Activated CD4-positive, alpha-beta T cell treated with anti-CD3 and anti-CD28 coated beads, Interleukin-2, Interleukin-4, amounts not matched to agents 100 ng/mL and 50 ng/mL, durations not matched to agents 16 hours and 8 hours (primary cell): ENCODE data around the gene TDRKH.

Experiments
- DNase-seq: peaks from one replicate; pipeline ENCODE4 v3.0.0-alpha.2; 2020; ENCODE audit warnings: low spot score

The TDRKH gene

DNA sequence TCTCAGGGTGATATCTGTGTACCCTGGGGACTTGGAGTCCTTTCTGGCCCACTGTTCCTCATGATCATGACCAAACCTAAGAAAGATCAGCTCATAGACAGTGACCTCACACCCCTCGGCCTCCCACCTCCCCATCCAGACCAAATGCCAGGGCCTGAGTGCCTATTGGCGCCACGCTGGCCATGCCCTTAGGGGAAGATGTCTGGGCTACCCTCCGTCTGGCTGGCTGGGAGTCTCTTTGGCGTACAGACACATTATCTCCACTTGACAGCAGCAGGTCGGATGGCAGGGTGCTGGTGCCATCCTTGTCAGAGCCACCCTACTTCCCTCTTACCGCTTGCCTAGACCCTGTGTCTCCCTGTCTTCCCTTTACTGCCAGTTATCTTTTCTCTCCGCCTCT lies 32.9 kb upstream of the TDRKH start:
- DNase-seq = no peak

DNA sequence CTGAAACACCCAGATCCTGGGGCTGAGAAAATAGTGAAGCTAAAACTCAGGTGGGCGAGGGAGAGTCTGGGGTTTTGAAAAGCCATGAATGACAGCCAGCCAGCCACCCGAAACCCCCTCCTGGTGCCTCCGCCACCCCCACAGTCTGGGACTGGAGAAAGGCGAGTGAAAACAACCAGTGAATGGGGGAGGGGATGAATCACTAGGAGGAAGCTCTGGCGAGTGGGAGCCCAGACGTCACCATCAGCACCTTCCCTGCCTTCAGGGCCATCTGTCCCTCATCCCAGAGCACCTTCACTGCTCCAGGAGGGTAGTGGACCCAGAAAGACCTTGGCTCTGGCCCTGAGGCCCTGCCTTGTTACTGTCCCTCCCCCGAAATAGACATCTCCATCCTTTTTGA lies 32.1 kb upstream of the TDRKH start:
- no peak for DNase-seq

DNA sequence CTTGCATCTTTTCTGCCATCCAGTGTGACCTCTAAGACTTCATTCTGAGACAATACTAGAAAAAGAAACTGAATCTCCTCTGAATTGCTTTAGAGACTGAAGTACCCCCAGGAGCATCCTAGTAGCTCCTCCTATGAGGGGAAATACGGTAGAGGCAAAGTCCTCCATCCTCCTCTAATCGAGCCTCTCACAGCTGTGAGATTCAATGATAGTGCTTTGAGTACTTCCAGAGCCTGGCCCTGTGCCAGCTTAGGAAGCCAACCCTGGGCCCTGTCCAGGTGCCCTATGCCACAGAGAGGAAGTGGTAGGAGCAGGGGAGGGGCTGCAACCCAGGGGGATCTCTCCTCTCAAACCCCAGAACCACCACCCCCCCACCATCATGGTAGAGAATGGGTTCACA lies 30.6 kb upstream of the TDRKH start:
- no peak for DNase-seq

DNA sequence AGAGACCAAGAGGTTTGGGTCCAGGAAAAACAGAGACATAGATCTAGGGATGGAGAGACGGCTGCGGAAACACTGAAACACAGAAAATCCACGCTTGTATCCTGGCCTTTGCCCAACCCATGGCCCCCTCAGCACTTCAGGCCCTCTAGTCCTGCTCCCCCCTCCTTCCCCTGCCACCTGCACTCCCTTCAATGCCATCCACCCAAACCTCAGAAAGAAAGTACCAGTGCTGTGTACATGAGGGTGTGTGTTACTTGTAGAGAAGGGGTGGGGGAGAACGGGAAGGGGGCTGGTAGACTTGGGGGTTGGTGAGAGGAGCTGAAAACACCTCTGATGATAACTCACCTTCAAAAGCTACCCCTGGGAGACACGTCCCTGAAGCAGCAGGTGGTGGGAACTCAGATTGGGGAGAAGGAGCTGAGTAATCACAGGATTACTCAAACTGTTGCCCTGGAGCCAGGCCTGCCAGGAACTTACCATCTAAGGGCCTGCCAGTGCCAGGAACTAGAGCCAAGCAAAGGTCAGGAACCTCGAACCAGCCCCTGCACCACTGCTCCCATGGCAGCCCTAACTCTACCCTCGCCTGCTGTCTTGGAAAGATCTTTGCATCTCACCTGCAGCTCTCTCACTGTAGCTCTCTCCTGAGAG lies 29.8 kb upstream of the TDRKH start:
- DNase-seq = peak; percentile 57

DNA sequence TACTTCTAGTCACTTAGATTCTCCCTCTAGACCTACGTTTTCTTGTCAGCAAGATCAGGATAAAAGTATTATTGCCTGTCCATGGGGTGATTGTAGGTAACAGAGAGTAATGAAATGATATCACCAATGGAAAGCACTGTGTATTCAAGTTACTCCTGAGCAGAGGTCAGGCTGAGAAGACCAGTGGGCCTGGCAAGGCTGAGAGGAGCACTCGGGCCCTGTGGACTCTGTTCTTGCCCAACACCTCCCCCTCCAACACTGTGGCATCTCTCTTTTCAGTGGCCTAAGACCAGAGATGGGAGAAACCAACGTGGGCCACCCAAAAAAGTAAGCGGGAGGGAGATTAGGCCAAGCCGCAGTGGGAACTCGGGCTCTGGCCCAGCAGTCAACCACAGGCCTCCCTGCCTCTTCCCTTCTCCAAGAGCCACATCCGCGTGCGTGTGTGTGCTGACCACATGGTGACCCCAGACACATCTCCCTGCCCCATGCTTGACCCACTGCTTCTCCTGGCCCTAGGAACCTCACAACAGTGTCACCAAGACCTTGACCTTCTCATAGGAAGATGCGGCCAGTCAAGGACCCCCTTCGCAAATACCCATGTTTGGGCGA lies 29.0 kb upstream of the TDRKH start:
- no peak for DNase-seq

DNA sequence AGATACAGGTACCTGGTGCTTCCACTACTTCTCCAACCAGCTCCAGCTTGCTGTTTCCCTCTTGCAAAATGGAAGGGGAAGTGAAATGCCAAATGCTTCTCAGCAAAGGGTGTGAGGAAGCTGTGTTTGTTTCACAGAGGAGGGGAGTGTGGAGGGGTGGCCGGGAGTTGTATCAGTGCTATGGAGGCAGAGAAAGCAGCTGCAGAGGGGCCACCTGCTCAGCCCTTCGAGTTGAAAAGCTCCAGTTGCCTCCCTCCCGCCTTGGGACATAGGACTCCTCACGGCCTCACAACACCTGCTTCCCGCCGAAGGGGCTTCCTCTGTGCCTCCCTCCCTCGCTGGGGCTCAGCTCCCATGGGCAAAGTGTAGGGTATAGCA lies 27.0 kb upstream of the TDRKH start:
- no peak for DNase-seq

DNA sequence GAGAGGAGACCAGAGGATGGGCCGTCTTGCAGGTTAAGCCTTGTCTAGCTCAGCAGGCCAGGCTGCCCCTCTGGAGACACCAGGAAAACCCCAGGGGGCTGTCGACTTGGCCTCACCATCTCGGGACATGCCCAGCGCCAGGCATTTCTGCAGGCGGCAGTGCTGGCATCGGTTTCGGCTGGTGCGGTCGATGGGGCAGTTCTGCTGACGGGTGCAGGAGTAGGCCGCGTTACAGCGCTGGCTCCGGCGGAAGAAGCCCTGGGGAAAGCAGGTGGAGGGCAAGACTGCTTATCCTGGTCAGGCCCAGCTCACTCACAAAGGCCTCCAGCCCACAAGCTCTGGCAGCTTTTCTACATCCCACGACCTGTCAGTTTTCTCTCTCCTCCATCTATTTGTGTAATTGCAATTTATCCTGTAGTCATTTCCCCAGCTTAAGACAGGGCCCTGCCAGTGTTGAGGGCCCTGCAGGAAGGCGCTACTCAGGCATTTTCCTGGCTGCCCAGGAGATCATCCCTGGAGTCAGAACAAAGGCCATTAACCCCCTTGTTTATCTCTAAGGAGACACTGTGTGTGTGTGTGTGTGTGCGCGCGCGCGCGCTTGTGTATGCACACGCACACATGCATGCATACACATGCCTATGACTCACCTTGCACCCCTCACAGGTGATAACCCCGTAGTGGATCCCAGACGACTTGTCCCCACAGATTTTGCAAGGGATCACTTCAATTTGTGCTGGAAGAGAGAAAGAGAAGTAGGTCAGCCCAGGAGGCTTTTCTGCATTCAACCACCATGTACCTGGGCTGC lies 26.4 kb upstream of the TDRKH start:
- DNase-seq = no peak

DNA sequence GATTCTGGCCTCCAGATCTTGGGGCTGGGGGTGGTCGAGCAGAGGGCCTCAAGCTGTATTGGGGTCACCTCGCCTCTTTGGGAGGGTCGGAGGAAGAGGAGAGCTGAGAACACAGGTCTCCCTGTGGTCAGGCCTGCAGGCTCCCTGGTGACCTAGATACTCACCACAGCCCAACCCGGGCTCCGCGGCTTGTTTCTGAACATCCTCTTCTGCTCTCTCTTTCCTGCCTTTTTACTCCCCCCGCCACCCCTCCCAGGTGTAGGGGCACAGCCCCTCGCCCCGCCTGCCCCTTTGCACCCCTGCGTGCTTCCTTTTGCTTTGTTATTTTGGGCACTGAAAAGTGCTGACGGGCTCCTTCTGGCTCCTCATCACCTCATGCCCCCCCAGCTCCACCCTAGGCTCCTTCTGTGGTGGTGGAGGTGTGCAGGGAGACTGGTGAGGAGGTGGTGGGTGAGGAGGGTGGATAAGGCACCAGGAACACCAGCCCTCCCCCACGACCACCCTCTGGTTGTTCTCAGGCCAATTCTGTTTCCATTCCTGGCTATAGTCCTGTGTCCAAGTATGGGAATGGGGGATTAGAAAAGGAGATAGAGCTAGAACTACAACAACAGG lies 25.5 kb upstream of the TDRKH start:
- DNase-seq = no peak

DNA sequence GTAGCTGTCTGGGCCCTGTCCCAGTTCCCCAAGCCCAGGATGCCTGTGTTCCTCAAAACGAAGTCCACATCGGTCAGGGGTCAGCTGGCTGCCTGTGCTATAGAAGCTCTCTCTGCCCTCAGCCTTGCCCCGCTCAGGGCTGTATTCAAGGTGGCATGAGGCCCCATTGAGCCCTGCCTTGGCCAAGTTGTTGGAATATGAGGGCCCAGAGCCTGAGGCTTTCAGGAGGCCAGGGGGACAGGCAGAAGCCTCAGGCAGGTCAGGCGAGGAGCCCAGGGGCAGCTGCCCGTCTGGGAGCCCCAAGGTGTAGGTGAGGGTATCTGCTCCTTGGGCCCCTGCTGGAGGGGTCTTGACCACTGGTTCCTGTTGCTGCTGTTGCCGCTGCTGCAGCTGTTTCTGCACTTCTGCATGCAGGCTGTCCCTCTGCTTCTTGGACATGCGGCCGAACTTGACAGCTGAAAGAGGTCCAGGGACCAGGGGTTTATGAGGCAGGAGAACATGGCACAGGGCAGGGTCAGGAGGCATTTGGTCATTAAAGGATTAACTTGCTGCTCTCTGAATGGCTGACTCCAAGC lies 24.8 kb upstream of the TDRKH start:
- no peak for DNase-seq

DNA sequence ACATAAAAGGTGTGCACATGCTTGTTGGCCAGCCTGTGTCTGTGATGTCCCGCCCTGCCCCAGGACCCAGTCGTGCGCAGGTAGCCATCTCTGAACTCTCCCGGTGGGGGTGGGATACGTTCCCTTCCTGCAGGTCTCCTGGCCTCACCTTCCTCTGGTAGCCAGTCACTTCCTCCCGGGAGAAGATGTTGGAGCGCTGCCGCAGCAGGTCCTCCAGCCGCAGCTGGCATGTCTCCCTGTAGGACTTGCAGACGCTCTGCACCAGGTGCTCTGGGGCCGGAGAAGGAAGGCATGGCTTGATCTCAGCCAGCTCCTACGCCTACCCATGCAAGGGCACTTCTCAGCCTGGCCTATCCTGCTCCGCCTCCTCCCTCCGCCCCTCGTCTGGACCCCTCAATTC lies 24.1 kb upstream of the TDRKH start:
- DNase-seq = no peak

DNA sequence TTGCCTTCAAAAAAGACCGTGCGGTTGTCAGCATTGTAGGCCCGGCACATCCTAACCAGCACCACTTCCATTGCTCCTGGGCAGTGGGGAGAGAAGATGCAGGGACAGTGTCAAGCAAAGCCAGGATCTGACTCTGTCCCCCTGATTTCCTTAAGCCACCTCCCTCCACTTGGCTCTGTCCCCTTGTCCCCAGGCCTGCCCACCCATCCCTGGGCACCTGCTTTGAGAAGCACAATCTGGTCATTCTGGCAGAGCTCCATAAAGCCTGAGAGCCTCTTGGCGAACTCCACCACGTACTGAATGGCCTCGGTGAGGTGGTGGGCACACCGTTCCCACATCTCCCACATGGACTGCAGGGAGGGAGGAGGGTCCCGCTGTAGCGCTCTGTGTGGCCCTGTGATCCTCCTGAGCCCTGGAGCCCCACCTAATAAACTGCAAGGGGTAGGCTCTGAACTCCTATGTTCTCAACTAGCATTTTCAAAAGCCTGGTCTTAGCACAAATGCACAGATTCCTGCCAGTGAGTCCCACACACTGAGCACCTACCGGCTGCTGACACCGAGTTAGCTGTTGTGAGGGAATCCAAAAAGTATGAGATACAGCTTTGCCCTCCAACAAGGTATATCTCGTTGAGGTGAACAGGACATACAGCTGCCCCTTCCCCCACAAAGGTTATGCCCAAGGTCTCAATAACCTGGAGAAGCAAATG lies 23.1 kb upstream of the TDRKH start:
- DNase-seq = no peak

DNA sequence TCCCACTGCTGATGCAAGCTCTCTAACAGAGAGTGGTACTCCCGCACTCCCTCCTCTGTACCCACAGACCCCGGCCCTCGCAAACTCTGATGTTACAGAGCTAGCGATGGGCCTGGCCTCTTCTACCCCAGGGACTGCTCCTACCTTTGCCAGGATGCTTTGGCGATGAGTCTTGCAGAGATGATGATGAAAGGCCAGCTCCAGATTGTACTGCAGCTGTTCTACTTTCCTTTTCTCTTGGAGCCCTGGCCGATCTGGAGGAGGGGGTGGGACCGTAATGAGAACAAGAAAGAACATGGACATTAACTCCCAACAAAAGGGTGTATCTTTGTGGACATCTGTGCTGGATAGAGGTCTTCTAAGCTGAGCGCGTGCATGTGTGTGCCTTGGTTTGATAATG lies 20.9 kb upstream of the TDRKH start:
- no peak for DNase-seq

DNA sequence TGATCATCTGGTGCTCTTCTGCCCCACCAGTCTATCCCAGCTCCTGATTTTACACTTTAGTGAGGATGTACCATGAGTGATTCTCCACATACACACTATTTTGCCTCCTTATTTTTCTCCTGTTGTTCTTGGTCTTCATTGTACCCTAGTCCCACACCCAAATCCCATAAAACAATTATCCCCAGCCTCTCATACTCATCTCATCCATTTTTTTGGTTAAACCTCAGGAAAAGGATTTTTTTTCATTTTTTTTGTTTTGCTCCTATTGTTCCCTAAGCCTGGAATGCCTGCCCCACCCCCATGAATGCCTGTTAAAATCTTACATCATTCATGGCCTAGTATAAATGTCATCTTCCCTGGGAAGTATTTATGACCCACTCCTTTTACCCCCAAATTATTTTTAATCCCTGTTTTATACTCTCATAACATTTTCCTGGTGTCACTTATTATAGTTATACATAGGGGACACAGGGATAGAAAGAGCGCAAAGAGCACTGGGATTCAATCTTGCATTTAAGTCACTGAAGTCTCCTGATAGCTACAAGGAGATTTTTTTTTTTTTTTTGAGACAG lies 19.8 kb upstream of the TDRKH start:
- DNase-seq = no peak

DNA sequence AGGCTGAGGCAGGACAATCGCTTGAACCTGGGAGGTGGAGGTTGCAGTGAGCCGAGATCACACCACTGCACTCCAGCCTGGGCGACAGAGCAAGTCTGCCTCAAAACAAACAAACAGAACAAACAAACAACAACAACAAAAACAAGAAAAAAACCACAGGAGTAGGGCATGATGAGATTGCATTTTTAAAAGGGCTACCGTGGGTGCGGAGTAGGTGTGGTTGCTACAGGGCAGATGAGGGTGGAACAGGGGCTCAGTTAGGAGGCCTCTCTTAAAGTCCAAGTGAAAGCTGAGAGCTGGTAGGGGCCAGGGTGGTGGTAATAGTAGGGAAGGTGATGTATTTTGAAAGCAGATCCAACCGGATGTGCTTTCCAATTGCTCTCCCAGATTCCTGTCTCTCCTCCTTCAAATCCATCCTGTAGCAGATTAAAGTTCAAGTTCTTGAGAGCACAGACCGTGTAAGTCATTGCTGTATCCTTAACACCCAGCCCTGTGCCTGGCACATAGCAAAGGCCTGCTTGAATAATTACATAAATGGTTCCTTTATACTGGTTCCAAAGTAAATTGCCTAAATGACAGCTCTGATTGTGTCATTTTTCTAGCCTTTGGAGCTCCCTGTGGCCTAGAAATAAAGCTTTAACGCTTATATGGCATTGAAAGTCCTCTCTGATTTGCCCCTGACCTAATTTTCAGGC lies 19.1 kb upstream of the TDRKH start:
- DNase-seq = no peak

DNA sequence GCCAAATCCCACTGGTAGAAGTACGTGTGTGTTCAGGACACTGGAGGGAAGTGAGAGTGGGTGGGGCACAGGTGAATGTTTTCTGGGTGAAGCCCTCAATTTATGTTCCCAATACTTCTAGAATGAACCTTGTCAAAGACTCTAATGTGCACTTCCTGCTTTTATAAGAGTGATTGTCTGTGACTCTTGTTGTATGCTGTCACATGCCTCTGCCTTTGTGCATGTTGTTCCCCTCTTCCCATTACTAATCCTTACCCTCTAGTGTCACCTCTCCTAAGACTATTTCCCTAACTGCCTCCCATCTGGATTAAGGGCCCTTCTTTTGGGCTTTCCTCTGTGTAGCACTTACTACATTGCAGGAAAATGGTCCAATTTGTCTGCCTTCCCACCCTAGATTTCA lies 17.5 kb upstream of the TDRKH start:
- no peak for DNase-seq

DNA sequence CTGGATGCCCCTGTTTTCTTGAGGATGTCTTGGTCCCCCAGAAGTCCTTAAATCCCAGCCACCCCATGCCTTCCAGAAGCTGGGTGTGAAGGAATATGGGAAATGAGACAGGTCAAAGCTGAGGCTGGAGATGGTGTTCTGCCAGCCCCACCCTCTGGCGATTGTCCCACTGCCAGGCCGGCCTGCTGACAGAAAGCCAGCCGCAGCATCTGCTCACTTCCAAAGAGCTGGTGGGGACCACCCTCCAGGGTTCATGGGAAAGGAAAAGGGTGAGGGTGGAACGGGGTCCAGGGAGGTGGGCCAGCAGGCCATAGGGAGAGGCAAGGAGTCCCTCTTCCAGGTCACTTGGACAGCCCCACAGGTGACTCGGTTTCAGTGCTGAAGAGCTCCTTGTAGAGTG lies 16.8 kb upstream of the TDRKH start:
- DNase-seq = no peak

DNA sequence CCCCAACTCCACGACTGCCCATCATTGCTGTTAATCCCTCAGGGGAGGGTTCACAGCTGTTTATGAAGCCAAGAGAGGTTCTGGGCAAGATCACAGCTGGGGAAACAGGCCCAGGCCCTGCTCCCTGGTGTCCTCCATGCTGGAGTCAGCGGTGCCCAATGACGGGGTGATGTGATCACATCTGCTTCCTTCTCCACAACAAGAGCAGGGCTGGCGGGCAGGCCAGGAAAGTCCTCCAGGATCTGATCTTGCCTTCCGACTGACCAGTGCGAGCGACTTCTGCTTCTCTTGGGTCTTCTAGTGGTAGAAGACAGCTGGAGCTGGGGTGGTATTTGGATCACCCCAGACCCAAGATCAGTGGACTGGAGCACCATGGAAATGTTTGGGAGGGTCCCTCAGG lies 15.9 kb upstream of the TDRKH start:
- DNase-seq = no peak

DNA sequence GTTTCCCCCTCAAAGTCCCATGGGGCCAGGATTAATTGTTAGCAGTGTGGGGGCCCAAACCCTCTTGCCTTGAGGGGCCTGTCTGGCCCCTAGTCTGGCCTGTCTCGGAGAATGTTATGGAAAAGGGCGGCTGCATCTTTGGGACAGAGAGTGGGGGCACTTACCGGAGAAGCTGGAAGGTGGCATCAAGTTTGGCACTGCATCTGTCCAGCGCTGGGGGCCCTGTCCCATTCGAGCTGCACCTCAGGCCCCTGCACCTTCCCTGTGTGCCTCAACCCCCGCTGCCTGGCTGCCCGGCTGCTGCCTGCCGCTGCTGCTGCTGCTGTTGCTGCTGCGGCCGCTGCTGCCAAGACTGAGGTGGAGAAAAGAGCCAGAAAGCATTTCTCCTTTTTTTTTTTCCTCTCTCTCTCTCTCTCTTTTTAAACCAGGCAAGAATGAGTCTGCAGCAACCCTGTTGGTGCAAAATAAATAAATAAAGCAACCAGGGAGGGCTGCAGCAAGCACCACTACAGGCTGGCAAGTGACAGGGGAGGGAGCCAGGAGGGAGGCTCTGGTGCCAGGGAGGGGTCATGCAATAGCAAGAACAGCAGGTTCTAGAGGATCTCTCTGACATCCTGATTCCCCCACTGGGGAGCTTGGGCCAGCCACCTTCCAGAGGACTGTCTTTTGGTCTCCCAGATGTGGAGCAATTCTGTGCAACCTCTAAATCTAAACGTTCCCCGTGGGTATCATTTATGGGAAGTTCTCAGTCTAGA lies 14.9 kb upstream of the TDRKH start, which contains the start of gene LINGO4:
Gene LINGO4, minus strand, starts transcription at position 354 of the 755 bp plus-strand sequence. CDS start 2,715 bp downstream, outside the sequence.
- no peak for DNase-seq

DNA sequence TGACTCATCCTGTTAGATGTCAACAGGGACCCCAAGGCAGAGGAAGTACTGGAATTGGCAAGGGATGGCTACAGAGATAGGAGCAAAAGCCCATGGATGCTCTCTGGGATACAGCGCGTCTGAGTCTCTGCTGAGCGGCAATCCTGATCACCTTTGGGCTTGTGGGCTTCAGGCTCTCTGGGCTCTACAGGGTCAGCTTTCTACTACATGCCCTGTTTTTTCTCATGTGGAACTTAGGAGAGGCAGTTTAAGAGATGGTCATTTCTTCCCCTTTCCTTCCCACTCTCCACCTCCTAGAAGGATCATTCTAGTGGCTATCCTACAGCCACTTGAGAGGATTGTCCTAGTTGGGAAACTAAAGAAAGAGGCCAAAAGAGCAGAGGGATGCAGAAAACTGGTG lies 13.6 kb upstream of the TDRKH start:
- DNase-seq = no peak

DNA sequence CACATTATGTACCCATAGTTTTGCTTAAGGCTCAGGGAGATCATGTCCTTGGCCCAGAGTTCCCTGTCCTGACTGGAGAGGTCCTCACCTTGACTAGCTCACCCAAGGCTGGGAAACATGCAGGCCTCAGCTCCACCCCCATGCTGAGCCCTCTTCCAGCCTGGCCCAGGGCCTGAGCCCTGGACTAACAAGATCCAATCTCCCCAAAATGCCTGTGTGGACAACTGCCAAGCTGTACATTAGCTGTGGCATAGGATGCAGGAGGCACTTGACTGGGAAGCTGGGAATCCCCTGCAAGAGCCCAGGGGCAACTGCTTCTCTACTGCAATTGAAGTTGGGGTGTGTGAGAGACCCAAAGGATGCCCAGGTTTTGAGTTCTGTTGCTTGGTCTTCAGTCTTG lies 12.9 kb upstream of the TDRKH start:
- no peak for DNase-seq
